ENCODE data around the gene UGT2B7.
"Not testable (repeated sequence)": the region's sequence is repeated elsewhere in the genome, so short reads cannot be mapped to it uniquely, and the experiment has no call there.

Gene UGT2B7

DNA sequence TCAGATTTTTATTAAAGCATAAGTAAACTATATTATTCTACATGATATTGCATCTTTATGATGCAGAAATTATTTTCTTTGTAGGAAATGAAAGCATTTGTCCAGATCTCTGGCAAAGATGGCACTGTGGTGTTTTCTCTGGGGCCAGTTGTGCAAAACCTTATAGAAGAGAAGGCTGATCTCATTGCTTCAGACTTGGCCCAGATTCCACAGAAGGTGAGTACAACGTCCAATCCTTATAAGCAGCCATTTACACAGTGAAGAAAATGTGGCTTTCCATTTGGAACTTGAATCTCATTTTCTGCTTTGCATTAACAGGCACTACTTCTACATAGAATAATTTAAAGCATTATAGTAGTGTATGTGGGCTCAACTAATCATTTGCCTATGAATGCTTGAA is 6.9 kb upstream of the UGT2B7 start:
- DNase-seq = no peak

DNA sequence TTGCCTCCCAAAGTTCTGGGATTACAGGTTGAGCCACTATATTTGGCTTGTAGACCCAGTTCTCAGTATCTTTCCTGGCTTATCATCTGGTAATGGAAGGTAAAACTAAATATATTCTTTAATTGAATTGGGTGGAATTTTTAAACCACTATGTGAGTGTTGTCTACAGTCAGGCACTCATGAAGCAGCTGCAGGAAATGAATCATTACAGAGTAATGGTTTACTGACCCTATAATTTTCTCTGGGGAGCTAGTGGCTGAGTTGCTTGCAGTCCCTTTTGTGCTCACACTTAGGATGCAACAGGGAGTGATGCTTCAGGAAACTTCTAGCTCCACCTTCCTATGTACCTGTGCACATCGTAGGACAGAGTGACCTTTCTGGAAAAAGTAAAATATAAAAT is 4.1 kb upstream of the UGT2B7 start:
- no peak for DNase-seq

DNA sequence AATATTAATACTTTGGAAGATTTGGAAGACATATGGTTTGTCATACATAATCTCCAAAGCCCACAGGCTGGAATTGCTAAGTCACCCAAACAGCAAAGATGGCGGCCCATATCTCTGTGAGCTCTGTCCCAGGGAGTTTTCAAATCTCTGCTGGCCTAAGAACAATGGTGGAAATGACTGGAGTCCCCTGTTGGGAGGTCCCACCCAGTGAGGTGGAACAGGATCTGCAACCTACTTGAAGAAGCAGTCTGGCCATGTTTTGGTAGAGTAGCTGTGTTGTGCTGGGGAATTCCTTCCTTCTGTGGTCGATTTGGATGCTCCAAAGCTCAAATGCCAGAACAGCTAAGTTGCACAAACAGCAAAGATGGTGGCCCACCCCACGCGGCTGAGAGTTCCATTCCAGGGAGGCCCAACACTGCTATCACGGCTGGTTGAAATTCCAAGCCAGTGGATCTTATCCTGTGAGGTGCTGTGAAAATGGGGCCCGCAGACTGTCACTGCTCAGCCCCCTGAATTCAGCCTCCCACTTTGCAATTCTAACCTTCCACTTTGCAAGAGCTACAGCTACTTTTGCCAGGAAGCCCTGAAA is 3.2 kb upstream of the UGT2B7 start:
- no peak for DNase-seq

DNA sequence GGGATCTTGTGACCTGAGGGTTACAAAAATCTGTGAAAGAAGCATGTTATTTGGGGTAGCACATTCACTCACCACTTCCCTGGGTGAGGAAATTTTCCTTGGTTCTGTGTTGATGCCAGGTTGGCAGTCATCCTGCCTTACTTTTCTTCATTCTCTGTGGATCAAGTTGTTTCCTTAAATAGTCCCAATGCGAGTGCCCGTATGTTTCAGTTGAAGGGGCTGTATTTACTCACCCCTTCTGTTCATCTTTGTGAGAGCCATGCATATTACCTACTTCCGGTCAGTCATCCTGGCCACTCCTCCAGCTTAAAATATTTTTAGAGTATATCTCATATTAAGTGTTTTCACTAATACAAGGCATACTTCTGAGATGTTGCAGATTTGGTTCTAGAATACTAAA is 2.6 kb upstream of the UGT2B7 start:
- no peak for DNase-seq

DNA sequence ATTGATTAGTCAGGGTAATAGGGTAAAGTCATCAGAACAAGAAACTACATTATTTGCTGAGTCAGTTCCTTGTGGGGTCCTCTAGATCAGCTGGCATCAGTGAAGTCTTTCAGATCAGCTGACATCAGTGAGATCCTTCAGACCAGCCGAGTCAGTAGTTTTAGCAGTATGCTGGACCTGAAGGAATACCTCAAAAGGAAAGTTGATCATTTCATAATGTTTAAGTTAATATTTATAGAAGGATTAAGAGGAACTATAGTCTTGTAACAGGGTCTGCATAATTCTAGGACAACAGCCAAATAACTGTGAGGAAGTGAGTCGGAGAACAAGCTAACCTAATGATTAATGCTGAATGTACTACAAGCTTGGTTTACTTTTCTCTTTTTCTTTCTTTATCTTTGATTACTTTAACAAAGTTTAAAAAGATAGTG is 958 bp upstream of the UGT2B7 start:
- no peak for DNase-seq

DNA sequence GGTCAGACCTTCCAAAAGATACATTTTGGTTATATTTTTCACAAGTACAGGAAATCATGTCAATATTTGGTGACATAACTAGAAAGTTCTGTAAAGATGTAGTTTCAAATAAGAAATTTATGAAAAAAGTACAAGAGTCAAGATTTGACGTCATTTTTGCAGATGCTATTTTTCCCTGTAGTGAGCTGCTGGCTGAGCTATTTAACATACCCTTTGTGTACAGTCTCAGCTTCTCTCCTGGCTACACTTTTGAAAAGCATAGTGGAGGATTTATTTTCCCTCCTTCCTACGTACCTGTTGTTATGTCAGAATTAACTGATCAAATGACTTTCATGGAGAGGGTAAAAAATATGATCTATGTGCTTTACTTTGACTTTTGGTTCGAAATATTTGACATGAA is 536 bp downstream of the UGT2B7 start:
- DNase-seq = no peak

DNA sequence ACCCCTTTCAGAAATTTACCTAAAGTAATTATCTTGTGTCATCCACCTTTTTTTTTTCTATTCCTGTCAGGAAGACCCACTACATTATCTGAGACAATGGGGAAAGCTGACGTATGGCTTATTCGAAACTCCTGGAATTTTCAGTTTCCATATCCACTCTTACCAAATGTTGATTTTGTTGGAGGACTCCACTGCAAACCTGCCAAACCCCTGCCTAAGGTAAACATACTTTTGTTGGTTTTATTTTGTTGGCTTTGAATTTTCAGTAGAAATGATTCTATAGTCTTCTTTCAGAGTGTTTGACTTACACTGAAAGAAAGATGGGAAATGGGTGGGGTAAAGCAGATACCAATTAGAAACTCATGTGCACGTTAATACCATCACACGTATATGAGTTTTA is 2.2 kb downstream of the UGT2B7 start:
- DNase-seq = no peak

DNA sequence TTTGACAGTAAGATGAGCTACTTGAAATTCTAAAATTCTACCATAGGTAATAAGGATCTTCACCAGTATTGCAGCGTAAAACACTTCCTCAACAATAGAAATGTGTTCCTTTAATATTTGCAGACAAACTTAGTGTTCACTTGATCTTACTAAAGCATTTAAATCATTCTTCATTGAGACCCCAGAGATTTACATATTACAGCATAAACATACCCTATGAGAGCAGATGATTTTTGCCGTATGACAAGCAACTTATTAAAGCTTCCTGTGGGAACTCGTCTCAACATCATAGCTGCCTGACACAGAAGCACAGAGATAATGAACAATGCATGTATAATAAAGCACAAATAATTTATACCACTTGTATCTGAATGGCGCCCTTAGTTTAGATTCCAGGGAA is 3.6 kb downstream of the UGT2B7 start:
- DNase-seq = no peak

DNA sequence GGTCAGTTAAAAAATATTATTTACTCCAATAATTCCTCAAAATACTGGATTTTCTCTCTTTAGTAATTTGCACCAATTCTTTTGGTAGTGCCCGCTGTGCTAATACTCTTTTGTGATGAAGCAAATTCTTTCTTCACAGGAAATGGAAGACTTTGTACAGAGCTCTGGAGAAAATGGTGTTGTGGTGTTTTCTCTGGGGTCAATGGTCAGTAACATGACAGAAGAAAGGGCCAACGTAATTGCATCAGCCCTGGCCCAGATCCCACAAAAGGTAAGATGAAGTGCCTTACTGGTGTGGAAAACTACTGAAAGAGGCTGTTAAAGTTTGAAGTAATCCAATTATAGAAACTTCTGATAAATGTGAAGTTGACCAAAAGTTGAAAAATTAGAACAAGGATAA is 6.4 kb downstream of the UGT2B7 start:
- not testable (repeated sequence) for DNase-seq

DNA sequence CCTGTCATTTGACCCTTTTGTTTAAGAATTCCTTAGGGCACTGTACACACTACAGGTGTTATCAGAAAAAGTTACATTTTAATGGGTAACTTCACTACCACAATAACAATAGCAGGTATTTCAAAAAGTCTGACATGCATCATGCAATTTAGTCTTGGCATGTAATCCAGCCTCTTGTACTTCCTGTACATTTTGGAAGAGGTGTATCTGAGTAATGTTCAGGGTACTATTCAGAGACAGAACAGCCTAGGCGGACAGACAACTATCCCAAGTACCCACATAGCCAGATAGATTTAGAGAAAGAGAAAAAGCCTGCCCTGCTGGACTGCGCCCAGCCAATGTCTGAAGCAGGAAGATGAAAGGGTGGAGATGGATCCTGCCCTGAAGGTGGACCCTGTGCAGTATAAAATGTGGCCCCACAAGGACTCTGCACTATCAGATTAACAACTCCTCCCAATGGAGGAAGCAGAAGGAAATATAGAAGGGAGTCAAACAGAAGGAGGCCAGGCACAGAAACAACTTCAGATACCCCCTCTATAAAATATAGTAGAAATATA is 8.5 kb downstream of the UGT2B7 start:
- no peak for DNase-seq

DNA sequence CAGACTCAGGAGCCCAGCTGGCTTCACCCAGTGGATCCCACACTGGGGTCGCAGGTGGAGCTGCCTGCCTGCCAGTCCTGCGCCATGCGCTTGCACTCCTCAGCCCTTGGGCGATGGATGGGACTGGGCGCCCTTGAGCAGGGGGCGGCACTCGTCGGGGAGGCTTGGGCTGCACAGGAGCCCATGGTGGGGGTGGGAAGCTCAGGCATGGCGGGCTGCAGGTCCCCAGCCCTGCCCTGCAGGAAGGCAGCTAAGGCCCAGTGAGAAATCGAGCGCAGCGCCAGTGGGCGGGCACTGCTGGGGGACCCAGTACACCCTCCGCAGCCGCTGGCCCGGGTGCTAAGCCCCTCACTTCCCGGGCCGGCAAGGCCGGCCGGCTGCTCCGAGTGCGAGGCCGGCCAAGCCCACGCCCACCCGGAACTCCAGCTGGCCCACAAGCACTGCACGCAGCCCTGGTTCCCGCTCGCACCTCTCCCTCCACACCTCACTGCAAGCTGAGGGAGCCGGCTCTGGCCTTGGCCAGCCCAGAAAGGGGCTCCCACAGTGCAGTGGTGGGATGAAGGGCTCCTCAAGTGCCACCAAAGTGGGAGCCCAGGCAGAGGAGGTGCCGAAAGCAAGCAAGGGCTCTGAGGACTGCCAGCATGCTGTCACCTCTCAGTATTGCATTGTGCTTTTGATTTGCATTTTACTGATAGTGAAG is 19.0 kb downstream of the UGT2B7 start:
- DNase-seq = not testable (repeated sequence)

DNA sequence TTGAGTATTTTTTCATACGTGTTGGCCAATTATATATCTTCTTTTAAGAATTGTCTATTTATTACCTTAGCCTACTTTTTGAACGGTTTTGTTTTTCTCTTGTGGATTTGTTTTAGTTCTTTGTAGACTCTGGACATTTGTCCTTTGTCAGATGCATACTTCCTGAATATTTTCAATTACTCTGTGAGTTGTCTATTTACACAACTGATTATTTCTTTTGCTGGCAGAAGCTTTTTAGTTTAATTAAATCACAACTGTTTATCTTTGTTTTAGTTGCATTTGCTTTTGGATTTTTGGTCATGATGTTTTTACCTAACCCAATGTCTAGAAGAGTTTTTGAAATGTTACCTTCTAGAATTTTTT is 19.6 kb downstream of the UGT2B7 start:
- DNase-seq = no peak

DNA sequence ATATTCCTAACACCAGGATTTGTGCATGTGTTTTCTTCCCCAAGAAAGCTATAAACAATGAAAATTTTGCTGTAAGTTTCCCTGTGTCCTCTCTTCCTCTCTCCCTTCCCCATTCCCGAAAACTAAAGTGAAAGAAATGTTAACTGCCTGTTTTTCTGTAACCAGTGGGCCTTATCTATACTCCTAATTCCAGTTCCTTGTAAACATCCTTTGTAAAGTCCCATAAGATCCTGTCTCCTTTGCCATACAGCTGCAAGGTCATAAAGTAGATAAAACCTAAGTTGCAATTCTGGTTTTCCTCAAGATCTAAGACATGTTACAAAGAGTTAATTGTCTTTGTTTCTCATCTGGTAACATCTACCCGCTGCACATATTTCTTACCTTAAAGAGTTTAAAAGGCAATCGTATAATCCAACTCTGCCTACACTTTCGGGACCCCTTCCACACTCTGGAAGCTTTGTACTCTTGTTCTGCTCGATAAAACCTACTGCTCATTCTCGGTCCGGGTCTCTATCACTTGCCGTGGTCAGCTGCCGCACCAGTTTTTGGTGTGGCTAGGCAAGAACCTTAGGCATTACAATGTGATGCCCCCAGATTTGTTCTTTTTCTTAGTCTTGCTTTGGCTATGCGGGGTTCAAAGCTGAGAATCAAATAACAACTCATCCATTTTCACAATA is 20.5 kb downstream of the UGT2B7 start:
- DNase-seq = no peak

DNA sequence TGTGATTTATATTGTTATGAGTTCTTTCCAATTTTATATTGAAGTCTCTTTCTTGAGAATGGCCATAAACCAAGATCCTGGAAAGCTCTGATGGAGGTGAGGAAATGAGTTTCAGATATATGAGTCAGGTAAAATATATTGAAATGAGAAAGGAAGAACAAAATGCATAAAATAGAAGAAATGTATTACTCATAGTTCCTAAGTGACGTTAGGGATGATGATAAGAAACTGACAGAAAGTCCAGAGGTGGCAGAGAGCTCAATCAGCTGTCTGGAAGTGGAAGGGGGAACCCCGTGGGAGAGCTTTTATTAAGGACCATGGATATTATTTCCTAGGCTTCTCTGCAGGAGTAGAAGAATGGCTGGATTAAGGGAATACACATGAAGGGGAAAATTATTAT is 24.6 kb downstream of the UGT2B7 start:
- no peak for DNase-seq

DNA sequence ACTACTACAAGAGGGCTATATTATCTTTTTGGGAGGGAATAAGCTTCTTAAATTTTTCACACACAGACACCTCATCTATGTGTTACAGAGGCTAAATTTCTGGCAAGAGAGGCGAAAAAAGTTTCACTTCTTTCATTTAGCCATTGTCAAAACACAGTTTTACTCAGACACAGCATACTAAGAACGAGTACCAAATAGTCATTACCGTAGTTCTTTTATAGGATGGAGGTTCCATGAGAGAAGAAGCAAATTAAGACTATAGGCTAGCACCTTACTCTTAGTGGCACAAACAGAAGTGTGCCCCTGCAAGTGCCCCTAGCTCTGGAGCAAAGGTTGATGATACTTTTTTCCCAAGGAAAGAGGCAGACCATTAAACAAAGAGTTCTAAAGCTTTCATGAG is 26.2 kb downstream of the UGT2B7 start:
- no peak for DNase-seq

DNA sequence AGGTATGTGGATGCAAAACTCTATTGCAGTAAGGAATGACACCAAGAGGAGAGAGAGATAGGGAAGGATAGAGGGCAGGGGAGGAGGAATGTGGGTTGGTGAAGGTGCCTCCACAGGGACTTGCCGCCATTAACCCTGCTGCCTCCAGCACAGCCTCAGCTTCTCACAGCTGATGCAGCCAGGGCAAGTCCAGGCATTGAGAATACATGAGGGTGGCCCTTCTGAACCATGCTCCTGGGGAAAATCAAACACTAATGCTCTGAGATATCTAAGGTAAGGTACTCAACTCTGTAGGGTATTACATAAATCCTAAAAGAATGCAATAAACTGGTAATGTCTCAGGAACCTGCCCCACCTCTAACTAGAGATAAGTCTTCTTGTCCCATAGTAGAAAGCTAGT is 28.7 kb downstream of the UGT2B7 start:
- DNase-seq = no peak

DNA sequence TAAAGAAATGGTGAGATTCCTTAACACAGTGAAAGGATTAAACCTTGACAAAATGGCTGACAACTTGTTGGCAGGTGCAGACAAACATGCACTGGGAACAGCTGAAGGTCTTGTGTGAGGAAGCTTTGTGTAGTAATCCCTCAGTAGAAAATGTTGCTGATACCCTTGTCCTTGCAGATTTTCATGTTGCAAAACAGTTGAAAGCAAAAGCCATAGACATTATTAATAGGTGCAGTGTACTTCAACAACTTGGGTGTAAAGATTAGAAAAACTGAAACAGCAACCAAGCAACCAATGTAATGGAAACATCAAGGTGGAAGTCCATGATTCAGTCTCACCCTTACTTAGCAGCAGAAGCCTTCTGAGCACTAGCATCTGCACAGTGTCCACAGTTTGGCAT is 29.8 kb downstream of the UGT2B7 start:
- DNase-seq = no peak

DNA sequence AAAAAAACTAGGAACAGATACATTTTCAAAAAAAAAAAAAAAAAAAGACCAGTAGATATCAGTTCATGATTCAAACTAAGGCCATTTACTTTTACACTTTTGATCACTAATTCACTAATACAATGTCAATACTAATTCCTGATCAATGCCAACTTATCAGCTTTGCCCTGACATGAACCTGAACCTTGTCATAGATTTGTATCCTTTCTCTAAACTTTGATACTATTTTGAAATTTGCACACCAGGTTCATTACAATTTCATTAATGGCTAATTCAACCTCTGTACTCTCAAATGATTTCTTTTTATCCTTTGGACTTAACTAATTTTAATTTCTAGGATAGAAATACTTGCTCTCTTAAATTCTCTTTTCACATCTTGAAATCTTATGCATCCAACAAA is 37.7 kb downstream of the UGT2B7 start:
- no peak for DNase-seq

DNA sequence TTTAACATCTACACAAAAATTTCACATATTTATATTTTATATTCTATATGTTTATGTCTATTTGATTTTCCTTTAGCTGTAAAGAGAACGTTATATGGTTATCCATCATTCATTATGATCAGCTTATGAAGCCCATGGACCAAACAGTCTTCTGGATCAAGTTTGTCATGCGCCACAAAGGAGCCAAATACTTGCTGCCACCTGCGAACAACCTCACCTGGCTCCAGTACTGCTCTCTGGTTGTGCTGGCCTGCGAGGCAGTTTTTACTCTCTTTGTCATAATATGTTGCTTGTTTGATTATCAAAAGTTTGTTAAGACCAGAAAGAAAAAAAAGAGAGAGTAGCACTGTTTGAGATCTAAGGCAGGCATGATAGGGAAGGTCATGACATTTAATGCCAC is 38.2 kb downstream of the UGT2B7 start:
- DNase-seq = no peak

DNA sequence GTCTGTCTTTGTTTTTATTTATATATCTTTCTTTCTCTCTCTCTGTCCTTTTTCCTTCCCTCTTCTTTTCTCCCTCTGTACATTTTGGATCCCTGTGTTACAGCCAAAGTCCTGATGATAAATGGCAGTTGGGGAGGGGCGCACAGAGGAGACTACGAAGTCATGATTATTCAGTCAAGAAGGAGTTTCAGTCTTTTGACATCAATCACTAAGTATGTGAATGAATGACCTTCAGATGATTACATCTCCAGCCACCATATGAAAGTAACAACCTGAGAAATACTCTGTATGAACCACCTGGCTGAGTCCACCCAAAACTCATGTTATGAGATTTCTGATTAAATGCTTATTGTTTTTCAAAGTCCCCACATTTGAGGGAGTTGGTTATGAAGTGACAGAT is 45.0 kb downstream of the UGT2B7 start:
- DNase-seq = no peak

DNA sequence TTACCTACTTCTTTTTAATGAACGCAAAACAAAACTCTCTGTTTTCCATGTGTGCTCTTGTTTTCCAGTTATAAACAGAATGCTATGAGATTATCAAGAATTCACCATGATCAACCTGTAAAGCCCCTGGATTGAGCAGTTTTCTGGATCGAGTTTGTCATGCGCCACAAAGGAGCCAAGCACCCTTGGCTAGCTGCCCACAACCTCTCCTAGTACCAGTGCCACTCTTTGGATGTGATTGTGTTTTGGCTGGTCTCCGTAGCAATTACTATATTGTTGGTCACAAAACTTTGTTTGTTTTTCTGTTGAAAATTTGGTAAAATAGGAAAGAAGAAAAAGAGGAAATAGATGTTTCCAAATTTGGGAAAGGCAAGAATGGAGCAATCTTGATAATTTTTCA is 51.1 kb downstream of the UGT2B7 start:
- DNase-seq = no peak

DNA sequence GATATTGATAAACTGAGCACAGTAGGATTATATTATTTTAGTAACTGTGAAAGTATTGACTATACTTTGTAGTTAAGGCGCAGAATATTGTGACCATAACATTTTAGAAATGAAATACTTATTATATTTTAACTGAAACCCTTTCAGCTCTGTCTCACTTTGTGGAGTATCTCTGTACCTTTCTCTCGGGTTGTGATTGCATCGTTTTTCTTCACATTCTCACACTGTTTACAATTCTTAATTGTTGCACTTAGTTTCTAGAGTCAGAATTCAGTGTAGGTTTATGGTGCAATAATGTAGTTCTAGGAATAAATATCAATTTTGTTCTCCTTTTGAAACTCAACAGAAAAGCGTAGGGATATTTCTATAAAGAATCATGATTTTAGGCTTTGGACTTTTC is 57.7 kb downstream of the UGT2B7 start:
- no peak for DNase-seq

DNA sequence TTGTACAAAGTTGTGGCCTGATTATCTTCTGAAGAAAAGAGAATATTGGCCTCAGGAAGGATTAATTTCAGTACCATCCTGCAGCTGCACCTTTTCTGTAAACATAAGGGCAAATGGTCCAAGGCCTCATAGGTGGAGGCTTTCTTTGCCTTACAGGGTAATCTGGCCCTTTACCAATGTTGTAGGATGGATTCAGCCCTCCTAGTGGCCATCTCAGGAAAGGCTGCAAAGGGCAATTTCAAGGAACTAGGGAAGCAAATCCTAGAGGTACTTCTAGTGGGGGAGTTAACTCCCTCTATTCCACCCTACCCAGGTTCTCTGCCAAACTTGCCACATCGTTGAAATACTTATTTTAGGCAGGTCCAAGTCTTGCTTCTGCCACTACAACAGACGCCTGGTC is 60.6 kb downstream of the UGT2B7 start:
- DNase-seq = peak; percentile 26
